ENCODE data around the gene RMDN2. TPM values are rescaled to one million over a fixed set of nuclear protein-coding genes. Genes with fewer than 3 reads are reported as not detected.

RMDN2 gene
- total RNA-seq, 3 donors from 2014 or later = 9.8 to 14.4 (median 11.5) TPM

- H3K4me3 ChIP-seq = no peak overlapping the region
- H3K4me1 ChIP-seq = no peaks in the 10 kb centered on the region
- no peaks in the 10 kb centered on the region for H3K36me3 ChIP-seq
- intact Hi-C loops (cut with DNase I; ENCODE audit: low total_unique reads) = no loop called here
- H3K27me3 ChIP-seq = no peaks in the 10 kb centered on the region
- no peak overlapping the region for H3K27ac ChIP-seq
- TF ChIP-seq POLR2A (IDR thresholded peaks at IDR 0.05) (no peak), POLR2AphosphoS5 (IDR thresholded peaks at IDR 0.05) (no peak), CTCF (IDR thresholded peaks at IDR 0.05) (no peak)
- no peak for DNase-seq (ENCODE audit: low spot score in 2 of 2)
- H3K9me3 ChIP-seq = no peaks in the 10 kb centered on the region
Observed at GRCh38 chr2:37878536-37878935, 46.6 kb upstream of the RMDN2 start.

GRCh38 chr2:37880551-37880950 lies 44.5 kb upstream of the RMDN2 start:
- intact Hi-C loops (cut with DNase I; ENCODE audit: low total_unique reads) = no loop called here
- H3K4me1 ChIP-seq = no peaks in the 10 kb centered on the region
- H3K27ac ChIP-seq = no peak overlapping the region

GRCh38 chr2:37881397-37881796 lies 43.7 kb upstream of the RMDN2 start:
- no peaks in the 10 kb centered on the region for H3K27me3 ChIP-seq
- no peak for DNase-seq (ENCODE audit: low spot score in 2 of 2)
- no peaks in the 10 kb centered on the region for H3K4me1 ChIP-seq
- H3K36me3 ChIP-seq = no peaks in the 10 kb centered on the region
- intact Hi-C loops (cut with DNase I; ENCODE audit: low total_unique reads) = no loop called here
- H3K4me3 ChIP-seq = no peak overlapping the region
- TF ChIP-seq POLR2AphosphoS5 (IDR thresholded peaks at IDR 0.05) (no peak), POLR2A (IDR thresholded peaks at IDR 0.05) (no peak), CTCF (IDR thresholded peaks at IDR 0.05) (no peak)
- H3K9me3 ChIP-seq = no peaks in the 10 kb centered on the region
- no peak overlapping the region for H3K27ac ChIP-seq

More at GRCh38 chr2:37880551-37880950, 44.5 kb upstream of the RMDN2 start:
- Histone ChIP-seq H3K9me3 (no peaks in the 10 kb centered on the region), H3K27me3 (no peaks in the 10 kb centered on the region), H3K4me3 (no peak overlapping the region), H3K36me3 (no peaks in the 10 kb centered on the region)
- TF ChIP-seq POLR2AphosphoS5 (IDR thresholded peaks at IDR 0.05) (no peak), CTCF (IDR thresholded peaks at IDR 0.05) (no peak), POLR2A (IDR thresholded peaks at IDR 0.05) (no peak)
- no peak for DNase-seq (ENCODE audit: low spot score in 2 of 2)

- intact Hi-C loops (cut with DNase I; ENCODE audit: low total_unique reads) = no loop called here
- H3K4me1 ChIP-seq = no peaks in the 10 kb centered on the region
- no peak overlapping the region for H3K27ac ChIP-seq
- H3K4me3 ChIP-seq = no peak overlapping the region
- H3K36me3 ChIP-seq = no peaks in the 10 kb centered on the region
- H3K27me3 ChIP-seq = no peaks in the 10 kb centered on the region
- DNase-seq (ENCODE audit: low spot score in 2 of 2) = no peak
- no peak for TF ChIP-seq CTCF (IDR thresholded peaks at IDR 0.05)
- TF ChIP-seq POLR2A (IDR thresholded peaks at IDR 0.05) = no peak
- TF ChIP-seq POLR2AphosphoS5 (IDR thresholded peaks at IDR 0.05) = no peak
- H3K9me3 ChIP-seq = no peaks in the 10 kb centered on the region
Observed at GRCh38 chr2:37882036-37882435, 43.1 kb upstream of the RMDN2 start.

GRCh38 chr2:37883518-37883917 lies 41.6 kb upstream of the RMDN2 start:
- intact Hi-C loops (cut with DNase I; ENCODE audit: low total_unique reads) = no loop called here
- TF ChIP-seq POLR2A (IDR thresholded peaks at IDR 0.05) (no peak), POLR2AphosphoS5 (IDR thresholded peaks at IDR 0.05) (no peak), CTCF (IDR thresholded peaks at IDR 0.05) (no peak)
- H3K9me3 ChIP-seq = no peaks in the 10 kb centered on the region
- H3K27me3 ChIP-seq = no peaks in the 10 kb centered on the region
- H3K27ac ChIP-seq = no peak overlapping the region
- no peak overlapping the region for H3K4me3 ChIP-seq
- no peaks in the 10 kb centered on the region for H3K36me3 ChIP-seq
- no peak for DNase-seq (ENCODE audit: low spot score in 2 of 2)
- H3K4me1 ChIP-seq = no peaks in the 10 kb centered on the region

Measured in breast epithelium (tissue), 4 donors.